ENCODE measurements around the gene TAF1A.

The TAF1A gene

DNA sequence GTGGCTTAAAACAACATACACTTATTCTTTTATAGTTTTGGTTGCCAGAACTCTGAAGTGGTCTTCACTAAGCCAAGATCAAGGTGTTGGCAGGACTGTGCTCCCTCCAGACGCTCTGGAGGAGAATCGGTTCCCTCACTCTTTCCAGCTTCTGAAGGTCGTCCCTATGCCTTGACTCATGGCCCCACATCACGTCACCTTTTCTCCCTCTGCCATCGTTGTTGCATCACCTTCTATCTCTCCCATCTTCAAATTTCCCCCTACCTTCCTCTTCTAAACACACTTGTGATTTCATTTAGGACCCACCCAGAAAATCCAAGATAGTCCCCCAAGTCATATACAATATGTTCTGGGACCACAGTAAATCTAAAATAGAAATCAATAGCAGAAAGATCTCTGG, 54.3 kb downstream of the TAF1A start:
- no peak for DNase-seq (ENCODE audit: low read depth)

DNA sequence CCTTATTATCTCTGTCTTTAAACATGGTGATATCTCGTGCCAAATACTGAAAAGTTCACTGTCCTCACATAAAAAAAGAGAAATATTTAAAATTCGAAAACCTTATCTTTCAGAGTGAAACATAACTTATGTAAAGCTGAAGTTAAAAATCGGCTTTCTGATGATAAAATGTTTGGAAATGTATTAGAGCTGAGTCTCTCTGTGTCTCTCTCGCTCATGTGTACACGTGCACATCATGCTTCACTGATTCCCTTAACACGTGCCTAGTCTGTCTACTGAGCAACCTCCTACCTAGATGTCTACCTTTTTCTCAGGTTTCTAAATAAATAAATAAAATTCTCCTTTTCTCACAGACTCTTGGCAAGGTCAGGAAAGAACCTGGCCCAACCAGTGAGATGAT, 58.9 kb downstream of the TAF1A start:
- no peak for DNase-seq (ENCODE audit: low read depth)

- no peak for DNase-seq (ENCODE audit: low read depth)
Observed at GRCh38 chr1:222529916-222530315, 59.8 kb downstream of the TAF1A start.

DNA sequence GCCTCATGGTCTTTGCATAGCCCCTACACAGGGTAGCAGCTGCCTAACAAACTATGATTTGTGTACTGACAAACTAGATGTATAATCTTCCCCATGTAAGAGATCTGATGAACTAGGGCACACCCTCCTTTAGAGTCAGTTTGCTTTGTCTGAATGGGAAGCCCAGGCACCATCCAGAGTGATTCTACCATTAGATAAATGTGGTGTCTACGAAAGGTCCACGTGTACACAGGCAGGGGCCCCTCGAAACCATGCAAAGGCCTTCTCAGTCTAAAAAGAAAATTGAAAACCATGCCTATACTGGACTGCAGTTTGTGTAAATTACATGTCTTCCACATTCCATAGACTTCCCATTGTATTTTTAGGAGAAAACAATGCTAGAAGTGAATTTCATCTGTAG, 60.6 kb downstream of the TAF1A start:
- no peak for DNase-seq (ENCODE audit: low read depth)

DNA sequence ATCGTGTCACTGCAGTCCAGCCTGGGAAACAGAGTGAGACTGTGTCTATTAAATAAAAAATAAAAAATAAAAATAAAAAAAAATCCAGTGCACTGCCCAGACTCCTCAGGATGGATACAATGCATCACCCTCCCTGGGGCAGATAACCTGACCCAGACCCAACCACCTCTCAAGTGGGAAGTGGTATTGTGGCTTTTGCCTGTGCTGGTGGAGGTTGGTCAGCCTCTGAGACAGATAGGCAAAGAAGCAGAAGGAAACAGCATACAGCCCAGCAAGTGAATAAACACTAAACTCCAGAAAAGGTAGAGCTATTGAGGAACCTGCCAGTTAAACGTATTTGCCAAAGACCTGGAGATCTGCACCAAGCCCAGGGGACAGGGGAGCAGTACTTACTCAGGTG, 63.8 kb downstream of the TAF1A start:
- no peak for DNase-seq (ENCODE audit: low read depth)

GRCh38 chr1:222523852-222524251, 65.9 kb downstream of the TAF1A start:
- DNase-seq (ENCODE audit: low read depth) = no peak

DNA sequence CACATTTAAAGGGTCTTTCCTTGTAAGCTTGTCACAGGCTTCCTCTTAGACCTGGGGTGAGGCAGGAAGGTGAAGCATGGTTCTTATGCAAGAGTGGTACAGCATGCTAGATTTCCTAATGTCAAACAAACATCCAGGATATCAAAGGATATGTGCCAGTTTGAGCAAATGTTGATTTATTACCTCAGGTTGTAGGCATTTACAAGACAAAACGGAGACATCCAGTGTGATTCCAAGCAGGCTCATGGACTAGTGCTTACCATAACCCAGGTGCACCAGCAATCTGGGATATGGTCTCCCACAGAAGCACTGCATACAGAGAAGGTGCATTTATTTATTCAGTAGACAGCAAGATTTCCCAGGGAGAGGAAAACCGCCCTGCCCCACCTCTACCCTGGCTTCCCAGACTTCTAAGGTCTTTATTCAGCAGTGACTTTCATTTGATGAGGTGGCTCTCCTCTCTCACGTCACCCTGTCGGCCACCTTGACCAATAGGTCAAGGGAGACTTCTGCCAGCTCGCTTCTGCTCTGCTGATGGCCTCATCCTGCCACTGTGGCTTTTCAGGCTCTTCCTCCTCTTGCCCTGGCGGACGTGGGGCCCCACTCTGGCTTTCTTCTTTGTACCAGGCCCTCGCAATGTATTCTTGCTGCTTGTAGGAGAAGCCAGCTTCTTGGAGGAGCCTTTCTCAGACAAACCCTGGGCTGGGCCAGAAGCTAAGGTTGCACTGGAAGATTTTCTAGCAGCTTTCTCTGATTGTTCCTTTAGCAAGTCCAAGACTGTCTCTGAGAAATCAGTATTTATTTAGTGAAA, 67.4 kb downstream of the TAF1A start:
- DNase-seq (ENCODE audit: low read depth) = no peak

- no peak for DNase-seq (ENCODE audit: low read depth)
Observed at GRCh38 chr1:222521299-222522104, 68.2 kb downstream of the TAF1A start.

Data from stimulated activated CD8-positive, alpha-beta memory T cell treated with anti-CD3 and anti-CD28 coated beads, Interleukin-7, amount 100 ng/mL, for 24 hours (primary cell).